GM18505 (cell line): ENCODE results near the gene MPRIP.
A peak's percentile ranks its signal among the peaks of the same experiment; 100 is the strongest.
"Not testable (repeated sequence)": the region's sequence is repeated elsewhere in the genome, so short reads cannot be mapped to it uniquely, and the experiment has no call there.

Experiments used
- ATAC-seq: cut with Tn5 transposase; IDR thresholded peaks from one replicate; pipeline ENCODE4 v1.9.1; 2021; ENCODE audit not compliant: unreplicated experiment
- POLR2A ChIP-seq: IDR thresholded peaks from 4 replicates; pipeline ENCODE4 v1.6.1; 2011; ENCODE audit warnings: borderline replicate concordance; ENCODE audit not compliant: insufficient read depth, insufficient read length; ENCODE audit errors: extremely low read depth

MPRIP gene

GRCh38 chr17:17172990-17173389, 130.7 kb downstream of the MPRIP start:
- ATAC-seq, result no peak
- no peak for TF ChIP-seq POLR2A

- ATAC-seq, result no peak
- TF ChIP-seq POLR2A, result no peak
Observed at GRCh38 chr17:17173921-17174320, 131.7 kb downstream of the MPRIP start.

- no peak for TF ChIP-seq POLR2A
- no peak for ATAC-seq
Observed at GRCh38 chr17:17175340-17175739, 133.1 kb downstream of the MPRIP start.

- no peak for TF ChIP-seq POLR2A
- no peak for ATAC-seq
Observed at GRCh38 chr17:17175917-17176316, 133.7 kb downstream of the MPRIP start.

- ATAC-seq, result no peak
- no peak for TF ChIP-seq POLR2A
Observed at GRCh38 chr17:17176341-17176740, 134.1 kb downstream of the MPRIP start.

GRCh38 chr17:17177176-17177575, 134.9 kb downstream of the MPRIP start:
- no peak for TF ChIP-seq POLR2A
- no peak for ATAC-seq

- ATAC-seq, result peak; percentile 48
Observed at GRCh38 chr17:17179371-17179827, 137.1 kb downstream of the MPRIP start.

GRCh38 chr17:17180141-17180603, 137.9 kb downstream of the MPRIP start:
- TF ChIP-seq POLR2A, result no peak
- no peak for ATAC-seq

More at GRCh38 chr17:17179371-17179827, 137.1 kb downstream of the MPRIP start:
- no peak for TF ChIP-seq POLR2A

GRCh38 chr17:17180741-17181525, 138.7 kb downstream of the MPRIP start:
- no peak for ATAC-seq

GRCh38 chr17:17181666-17182597, 139.7 kb downstream of the MPRIP start:
- TF ChIP-seq POLR2A, result no peak
- ATAC-seq, result no peak

More at GRCh38 chr17:17180741-17181525, 138.7 kb downstream of the MPRIP start:
- TF ChIP-seq POLR2A, result no peak

GRCh38 chr17:17182598-17183136, 140.4 kb downstream of the MPRIP start:
- no peak for ATAC-seq
- no peak for TF ChIP-seq POLR2A

GRCh38 chr17:17183744-17184143, 141.5 kb downstream of the MPRIP start:
- TF ChIP-seq POLR2A, result no peak
- no peak for ATAC-seq

- not testable (repeated sequence) for ATAC-seq
Observed at GRCh38 chr17:17184985-17185757, 142.9 kb downstream of the MPRIP start.
